ENCODE results near the gene USH2A. TPM values are rescaled to one million over a fixed set of nuclear protein-coding genes. Genes with fewer than 3 reads are reported as not detected.

The USH2A gene
- total and polyA plus RNA-seq, 11 donors = 0.03 to 4.7 (median 1.7) TPM

DNA sequence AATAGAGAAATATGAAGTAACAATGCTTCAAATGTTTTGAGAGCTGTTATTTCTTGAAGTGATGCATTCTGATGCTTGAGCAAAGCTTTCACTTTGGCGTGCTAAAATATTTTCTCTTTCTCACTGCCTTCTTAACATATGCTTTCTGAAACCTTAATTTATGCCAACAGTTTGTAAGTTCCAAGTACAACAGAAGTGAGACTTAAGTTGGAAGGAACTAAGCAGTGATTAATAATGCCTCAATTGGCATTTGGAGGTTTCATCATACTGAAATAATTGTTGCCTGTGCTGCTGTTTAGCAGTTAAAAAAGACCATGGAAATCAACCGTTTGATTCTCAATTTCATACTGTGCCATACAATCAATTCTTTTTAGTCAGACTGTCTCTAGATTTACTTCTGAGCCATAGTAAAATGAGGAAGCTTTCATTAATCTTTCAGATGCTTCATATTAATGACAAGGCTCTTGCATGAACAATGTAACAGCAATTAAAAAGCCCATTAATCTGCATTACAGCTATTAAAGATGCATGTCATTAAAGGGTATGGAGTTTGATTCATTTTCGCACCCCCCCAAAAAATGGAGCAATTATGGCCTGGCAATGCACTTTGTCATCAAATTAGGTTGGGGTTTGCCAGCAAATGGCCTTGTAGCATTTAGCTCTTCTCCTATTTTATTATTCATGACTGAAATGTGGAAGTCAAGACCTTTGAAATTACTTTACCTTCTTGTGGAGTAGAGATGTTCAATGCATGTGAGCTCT, 375.3 kb downstream of the USH2A start:
- TF ChIP-seq, protein P1, sequence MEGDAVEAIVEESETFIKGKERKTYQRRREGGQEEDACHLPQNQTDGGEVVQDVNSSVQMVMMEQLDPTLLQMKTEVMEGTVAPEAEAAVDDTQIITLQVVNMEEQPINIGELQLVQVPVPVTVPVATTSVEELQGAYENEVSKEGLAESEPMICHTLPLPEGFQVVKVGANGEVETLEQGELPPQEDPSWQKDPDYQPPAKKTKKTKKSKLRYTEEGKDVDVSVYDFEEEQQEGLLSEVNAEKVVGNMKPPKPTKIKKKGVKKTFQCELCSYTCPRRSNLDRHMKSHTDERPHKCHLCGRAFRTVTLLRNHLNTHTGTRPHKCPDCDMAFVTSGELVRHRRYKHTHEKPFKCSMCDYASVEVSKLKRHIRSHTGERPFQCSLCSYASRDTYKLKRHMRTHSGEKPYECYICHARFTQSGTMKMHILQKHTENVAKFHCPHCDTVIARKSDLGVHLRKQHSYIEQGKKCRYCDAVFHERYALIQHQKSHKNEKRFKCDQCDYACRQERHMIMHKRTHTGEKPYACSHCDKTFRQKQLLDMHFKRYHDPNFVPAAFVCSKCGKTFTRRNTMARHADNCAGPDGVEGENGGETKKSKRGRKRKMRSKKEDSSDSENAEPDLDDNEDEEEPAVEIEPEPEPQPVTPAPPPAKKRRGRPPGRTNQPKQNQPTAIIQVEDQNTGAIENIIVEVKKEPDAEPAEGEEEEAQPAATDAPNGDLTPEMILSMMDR (IDR thresholded peaks at IDR 0.05) = no peak
- no peak for TF ChIP-seq POLR2A (IDR thresholded peaks at IDR 0.05)
- ATAC-seq (no peak), DNase-seq (no peak)
- Histone ChIP-seq H3K9me3 (no peaks in the 10 kb centered on the region), H3K36me3 (no peaks in the 10 kb centered on the region), H3K4me3 (no peak overlapping the region), H3K4me1 (no peaks in the 10 kb centered on the region), H3K27ac (no peak overlapping the region), H3K27me3 (no peaks in the 10 kb centered on the region)
- intact Hi-C loops (cut with DNase I) = no loop called here
- 79 to 88% (median 81%) methylated on average over 3 of the region's 3 CpGs for WGBS, 4 donors

DNA sequence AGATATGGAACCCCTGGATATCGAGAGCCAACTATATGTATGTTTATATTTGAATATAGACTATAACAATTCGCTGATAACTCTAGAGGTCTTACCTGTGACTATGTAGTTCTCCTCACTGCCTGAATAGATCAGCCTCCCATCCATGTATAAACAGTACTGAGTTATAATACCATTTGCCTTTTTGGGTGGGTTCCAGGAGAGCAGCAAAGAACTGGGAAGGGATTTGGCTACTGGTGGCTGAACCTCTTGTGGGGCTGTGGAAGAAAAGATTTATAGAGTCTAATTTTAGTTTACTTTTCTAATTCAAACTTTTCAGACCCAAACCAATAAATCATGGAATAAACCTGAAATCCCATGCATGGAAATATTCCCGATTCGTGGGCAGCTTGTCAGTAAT, 376.9 kb downstream of the USH2A start:
- intact Hi-C loops (cut with DNase I) = no loop called here
- DNase-seq (no peak), ATAC-seq (no peak)
- 76 to 83% (median 80%) methylated on average over 4 of the region's 4 CpGs for WGBS, 4 donors
- H3K27ac ChIP-seq = no peak overlapping the region
- H3K36me3 ChIP-seq = no peaks in the 10 kb centered on the region
- no peaks in the 10 kb centered on the region for H3K9me3 ChIP-seq
- H3K27me3 ChIP-seq = no peaks in the 10 kb centered on the region
- no peak overlapping the region for H3K4me3 ChIP-seq
- no peak for TF ChIP-seq POLR2A (IDR thresholded peaks at IDR 0.05)
- H3K4me1 ChIP-seq = no peaks in the 10 kb centered on the region

DNA sequence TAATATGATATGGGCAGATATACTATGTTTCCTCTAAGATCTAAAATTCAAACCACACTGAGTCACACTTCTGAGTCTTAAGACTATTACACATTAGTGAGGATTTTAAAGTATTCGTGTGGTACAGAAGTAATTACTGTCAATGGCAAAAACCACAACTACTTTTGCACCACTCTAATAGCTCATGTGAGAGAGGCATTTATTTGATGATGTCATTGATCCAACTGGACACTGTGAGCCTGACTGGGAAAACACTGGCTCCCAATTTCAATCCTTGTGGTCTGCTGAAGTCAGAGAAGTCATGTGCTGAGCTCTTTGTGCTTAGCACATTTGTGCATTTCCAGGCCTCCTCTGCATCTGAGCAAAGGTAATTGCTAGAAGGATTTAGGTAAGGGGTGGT, 377.8 kb downstream of the USH2A start:
- H3K4me1 ChIP-seq = no peaks in the 10 kb centered on the region
- ATAC-seq (no peak), DNase-seq (no peak)
- TF ChIP-seq POLR2A (IDR thresholded peaks at IDR 0.05) = no peak
- TF ChIP-seq, protein P1 (IDR thresholded peaks at IDR 0.05) = no peak
- no peak overlapping the region for H3K27ac ChIP-seq
- 87 to 89% (median 87%) methylated on average over 1 of the region's 1 CpG for WGBS, 4 donors
- no peaks in the 10 kb centered on the region for H3K27me3 ChIP-seq
- intact Hi-C loops (cut with DNase I) = no loop called here
- H3K36me3 ChIP-seq = no peaks in the 10 kb centered on the region
- H3K9me3 ChIP-seq = no peaks in the 10 kb centered on the region
- H3K4me3 ChIP-seq = no peak overlapping the region

DNA sequence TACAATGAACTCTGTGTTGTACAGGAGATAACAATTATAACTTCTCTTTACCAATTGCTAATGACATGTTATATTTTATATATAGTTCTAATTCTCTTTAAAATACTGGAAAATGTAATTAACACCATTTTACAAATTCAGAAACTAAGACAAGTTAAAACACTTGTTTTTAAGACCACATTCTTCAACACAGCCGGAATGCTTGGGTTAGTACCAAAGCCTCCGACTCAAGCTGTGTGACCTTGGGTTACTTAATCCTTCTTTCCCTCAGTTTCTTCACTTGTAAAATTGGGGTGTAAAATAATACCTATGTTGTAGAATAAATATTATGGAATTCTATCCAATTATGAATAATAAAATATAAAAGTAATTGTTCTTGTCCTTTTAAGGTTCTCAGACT, 378.7 kb downstream of the USH2A start:
- Histone ChIP-seq H3K4me1 (no peaks in the 10 kb centered on the region), H3K27ac (no peak overlapping the region), H3K36me3 (no peaks in the 10 kb centered on the region), H3K27me3 (no peaks in the 10 kb centered on the region), H3K4me3 (no peak overlapping the region), H3K9me3 (no peaks in the 10 kb centered on the region)
- no peak for ATAC-seq
- TF ChIP-seq POLR2A (IDR thresholded peaks at IDR 0.05) = no peak
- TF ChIP-seq, protein P1 (IDR thresholded peaks at IDR 0.05) = no peak
- intact Hi-C loops (cut with DNase I) = no loop called here
- no peak for DNase-seq
- 84 to 97% (median 89%) methylated on average over 2 of the region's 2 CpGs for WGBS, 4 donors

DNA sequence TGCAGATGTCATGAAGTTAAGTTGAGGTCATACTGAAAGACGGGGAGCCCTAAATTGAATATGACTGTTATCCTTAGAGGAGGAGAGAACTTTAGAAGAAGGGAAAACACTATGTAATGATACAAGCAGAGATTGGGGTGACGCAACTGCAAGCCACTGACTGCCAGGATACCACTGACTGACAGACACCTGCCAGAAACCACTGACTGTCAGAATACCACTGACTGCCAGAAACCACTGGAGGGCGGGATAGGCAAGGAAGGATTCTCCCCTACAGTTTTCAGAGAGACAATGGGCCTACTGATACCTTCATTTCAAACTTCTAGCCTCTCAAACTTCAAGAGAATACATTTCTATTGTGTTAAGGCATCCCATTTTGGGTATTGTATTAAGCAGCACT, 388.7 kb downstream of the USH2A start:
- TF ChIP-seq, protein P1 (IDR thresholded peaks at IDR 0.05) = peak in 1 of 12 donors; percentile 6
- TF ChIP-seq POLR2A (IDR thresholded peaks at IDR 0.05) = no peak
- intact Hi-C loops (cut with DNase I) = no loop called here
- ATAC-seq (no peak), DNase-seq (no peak)
- WGBS, 4 donors = 47 to 69% (median 61%) methylated on average over 3 of the region's 3 CpGs
- no peak overlapping the region for H3K27ac ChIP-seq
- H3K36me3 ChIP-seq = no peaks in the 10 kb centered on the region
- peaks cover 0 to 4% (median 0%) of the 10 kb centered on the region in 12 donors for H3K9me3 ChIP-seq
- no peak overlapping the region for H3K4me3 ChIP-seq
- no peaks in the 10 kb centered on the region for H3K4me1 ChIP-seq
- H3K27me3 ChIP-seq = no peaks in the 10 kb centered on the region
